NCI-H1105 (cell line): ENCODE measurements around the gene SLC47A2.

Source experiments
- DNase-seq: peaks from one replicate; lab custom pipeline; 2025; lab: John Stamatoyannopoulos, UW

Gene SLC47A2

GRCh38 chr17:19642373-19642893, 74.0 kb downstream of the SLC47A2 start:
- DNase-seq, result no peak

- no peak for DNase-seq
Observed at GRCh38 chr17:19641687-19642372, 74.6 kb downstream of the SLC47A2 start.

GRCh38 chr17:19631905-19632304, 84.5 kb downstream of the SLC47A2 start:
- DNase-seq, result no peak

GRCh38 chr17:19630661-19631060, 85.7 kb downstream of the SLC47A2 start:
- no peak for DNase-seq

- DNase-seq, result no peak
Observed at GRCh38 chr17:19630035-19630434, 86.3 kb downstream of the SLC47A2 start.

GRCh38 chr17:19629449-19629848, 86.9 kb downstream of the SLC47A2 start:
- no peak for DNase-seq
